Activated CD4-positive, alpha-beta T cell treated with anti-CD3 and anti-CD28 coated beads, Interleukin-2, amount 50 U/mL, for 24 hours (primary cell): Measurements from ENCODE around the gene ARL15.
"Not testable (repeated sequence)": the region's sequence is repeated elsewhere in the genome, so short reads cannot be mapped to it uniquely, and the experiment has no call there.

ENCODE experiments used
- DNase-seq, 2 donors: peaks; one replicate each; pipeline ENCODE4 v3.0.0-alpha.2; 2020; ENCODE audit warnings: low read depth in 1 of 2, low spot score in 1 of 2

Gene ARL15

GRCh38 chr5:53997736-53998627, 312.4 kb downstream of the ARL15 start:
- no peak for DNase-seq

DNA sequence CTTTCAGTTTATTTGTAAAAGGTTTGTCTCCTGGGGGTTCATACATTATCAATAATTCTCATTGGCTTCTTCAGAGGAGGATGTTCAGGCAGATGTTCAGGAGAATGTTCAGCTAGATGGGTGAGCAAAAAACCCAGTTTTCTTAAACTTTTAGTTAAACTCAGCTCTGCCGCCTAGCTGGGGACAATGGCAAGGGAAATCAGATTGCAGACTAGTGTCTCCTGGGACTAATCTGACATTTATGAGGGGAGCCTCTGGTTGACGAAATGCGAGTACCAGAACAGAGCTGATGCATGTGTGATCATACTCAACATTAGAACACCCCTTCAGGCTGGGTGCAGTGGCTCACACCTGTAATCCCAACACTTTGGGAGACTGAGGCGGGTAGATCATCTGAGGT, 314.4 kb downstream of the ARL15 start:
- DNase-seq: no peak

GRCh38 chr5:53994148-53994547, 316.2 kb downstream of the ARL15 start:
- no peak for DNase-seq

- DNase-seq: no peak
Observed at GRCh38 chr5:53991942-53992341, 318.4 kb downstream of the ARL15 start.

DNA sequence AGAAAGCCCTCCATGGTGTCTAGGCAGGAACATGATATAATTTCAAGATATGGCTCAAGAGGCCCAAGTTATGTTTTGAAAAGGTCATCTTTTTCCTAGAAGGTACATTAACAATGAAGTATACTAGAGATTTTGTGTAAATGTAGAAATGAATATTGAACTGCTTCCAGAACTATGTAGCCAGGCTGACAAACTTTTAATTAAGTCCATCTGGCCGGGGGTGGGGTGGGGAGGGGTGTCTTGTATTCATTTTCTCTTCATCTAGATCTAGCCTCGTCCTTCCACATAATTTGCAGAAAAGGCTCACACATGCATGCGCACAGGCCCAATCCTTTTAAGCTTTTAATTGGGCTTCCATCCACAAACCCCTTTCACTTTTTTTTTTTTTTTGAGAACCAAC, 323.3 kb downstream of the ARL15 start:
- DNase-seq: no peak

DNA sequence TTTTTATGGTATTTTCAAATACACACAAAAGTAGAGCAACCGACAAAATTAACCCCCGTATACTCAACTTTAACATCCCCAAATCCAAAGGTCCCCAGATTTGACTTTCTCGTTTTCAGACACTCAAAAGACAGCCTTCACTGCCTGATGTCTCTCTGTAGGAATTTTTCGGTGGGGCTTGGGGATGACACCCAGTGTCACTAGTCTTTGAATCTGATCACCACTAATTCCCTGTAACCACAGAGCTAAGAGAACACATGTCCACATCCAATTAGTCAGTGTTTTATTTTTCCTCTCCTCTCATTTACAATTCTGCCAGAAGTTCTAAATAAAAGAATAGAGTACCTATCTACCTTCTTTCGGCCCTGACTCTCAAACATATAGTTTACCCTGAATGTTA, 324.6 kb downstream of the ARL15 start:
- DNase-seq: no peak

DNA sequence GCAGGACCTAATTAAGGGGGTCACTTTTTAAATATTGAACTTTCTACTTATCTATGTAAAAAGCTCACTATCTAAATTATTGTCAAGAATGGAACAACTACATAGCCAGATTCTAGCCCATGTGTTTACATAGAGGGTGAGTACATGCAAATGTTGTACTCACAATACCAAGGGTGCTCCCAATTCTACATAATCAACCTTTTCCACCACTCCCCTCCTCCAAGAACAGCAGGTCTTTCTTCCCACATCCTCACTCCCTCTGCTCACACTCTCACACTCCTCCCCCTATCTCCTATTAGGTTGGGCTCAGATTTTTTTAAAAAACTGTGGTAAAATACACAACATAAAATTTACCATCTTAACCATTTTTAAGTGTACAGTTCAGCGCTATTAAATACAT, 325.4 kb downstream of the ARL15 start:
- DNase-seq: no peak

GRCh38 chr5:53983568-53984460, 326.6 kb downstream of the ARL15 start:
- no peak for DNase-seq

DNA sequence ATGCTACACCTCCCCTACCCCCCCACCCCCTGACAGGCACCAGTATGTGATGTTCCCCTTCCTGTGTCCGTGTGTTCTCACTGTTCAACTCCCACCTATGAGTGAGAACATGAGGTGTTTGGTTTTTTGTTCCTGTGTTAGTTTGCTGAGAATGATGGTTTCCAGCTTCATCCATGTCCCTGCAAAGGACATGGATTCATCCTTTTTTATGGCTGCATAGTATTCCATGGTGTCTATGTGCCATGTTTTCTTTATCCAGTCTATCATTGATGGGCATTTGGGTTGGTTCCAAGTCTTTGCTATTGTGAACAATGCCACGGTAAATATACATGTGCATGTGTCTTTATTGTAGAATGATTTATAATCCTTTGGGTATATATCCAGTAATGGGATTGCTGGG, 328.1 kb downstream of the ARL15 start:
- not testable (repeated sequence) for DNase-seq

GRCh38 chr5:53980061-53980460, 330.3 kb downstream of the ARL15 start:
- no peak for DNase-seq

DNA sequence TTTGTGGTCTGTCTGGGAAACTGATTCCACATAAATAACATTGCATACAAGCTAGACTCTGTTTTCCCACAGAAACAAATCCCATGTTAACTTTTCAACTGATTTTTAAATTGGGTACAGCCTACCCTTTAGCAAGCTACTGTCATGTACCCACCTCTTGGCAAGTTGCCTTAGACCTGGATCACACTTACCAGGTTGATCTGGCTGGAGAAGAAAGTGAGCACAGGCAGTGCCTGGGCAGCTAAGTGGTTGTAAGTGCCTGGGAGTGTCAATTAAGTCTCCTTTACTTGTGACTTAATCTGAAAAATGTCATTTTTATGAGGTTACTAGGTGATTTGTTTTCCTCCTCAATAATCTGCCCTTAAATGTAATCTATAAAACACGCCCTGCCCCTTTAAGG, 336.4 kb downstream of the ARL15 start:
- no peak for DNase-seq

DNA sequence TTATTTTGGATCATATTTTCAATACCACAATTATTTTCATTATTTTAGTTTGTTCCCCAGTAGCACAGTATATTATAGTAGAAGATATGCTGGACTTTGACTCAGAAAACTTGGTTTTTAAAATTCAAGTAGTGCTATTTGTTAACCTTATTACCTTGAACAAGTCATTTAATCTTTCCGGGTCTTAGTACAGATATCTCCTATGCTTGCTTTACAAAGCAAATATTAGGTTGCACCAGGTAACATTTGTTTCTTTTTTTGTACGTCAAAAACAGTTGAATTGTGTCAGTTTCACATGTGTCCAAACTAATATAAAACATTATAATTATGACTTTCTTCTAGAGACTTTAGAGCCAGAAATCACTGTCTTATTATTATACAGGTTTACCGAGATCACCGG, 338.1 kb downstream of the ARL15 start:
- DNase-seq: no peak

DNA sequence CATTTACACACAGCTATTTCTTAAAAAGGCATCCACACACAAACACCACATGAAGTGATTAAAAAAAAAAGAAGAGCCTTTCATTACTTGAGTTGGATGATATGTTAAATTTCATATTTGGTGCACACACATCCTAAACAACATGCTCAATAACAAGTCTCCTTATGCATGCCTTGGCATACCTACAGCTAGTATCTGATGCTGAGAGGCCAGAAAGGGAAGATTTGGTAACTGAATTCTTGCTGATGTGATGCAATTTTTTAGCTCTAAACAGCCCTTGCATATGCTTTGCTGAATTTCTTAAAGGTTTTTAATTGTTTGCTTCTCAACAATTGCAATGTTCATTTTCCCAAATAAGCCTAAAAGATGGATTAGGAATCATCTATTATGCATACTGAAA, 338.8 kb downstream of the ARL15 start:
- DNase-seq: no peak

DNA sequence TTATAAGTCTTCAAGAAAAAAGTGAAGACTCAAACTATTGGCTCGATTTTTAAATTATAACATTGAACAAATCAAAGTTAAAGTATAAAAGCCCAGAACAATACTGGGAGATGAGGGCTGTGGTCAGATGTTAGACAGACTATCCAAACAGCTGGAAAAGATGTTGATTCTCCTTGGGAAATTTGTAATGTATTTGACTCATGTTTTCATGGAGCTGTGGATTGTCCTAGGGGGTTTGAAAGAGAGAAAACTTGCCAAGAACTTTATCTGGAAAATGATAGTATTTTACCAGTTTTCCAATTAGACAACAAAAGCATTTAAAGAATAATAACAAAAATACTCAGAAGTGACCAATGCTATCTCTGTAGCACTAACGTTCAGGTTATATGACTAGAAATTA, 339.2 kb downstream of the ARL15 start:
- no peak for DNase-seq

DNA sequence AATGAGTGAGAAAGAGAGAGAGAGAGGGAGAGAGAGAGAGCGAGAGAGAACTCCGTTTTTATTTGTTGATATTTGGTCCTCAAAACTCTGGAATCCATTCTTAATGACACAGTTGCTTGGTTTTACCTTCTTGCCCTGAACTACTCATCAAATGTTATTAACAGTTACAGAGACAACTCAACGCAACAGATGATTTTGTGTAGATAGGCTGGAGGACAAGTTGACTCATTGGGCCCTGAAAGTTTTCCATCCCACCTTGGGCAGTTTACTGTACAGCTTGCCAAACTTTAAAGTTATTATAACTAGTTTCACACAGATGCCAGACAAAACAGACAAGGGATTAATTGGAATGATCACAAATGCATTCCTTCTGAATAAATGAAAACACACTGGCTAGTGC, 339.9 kb downstream of the ARL15 start:
- no peak for DNase-seq

DNA sequence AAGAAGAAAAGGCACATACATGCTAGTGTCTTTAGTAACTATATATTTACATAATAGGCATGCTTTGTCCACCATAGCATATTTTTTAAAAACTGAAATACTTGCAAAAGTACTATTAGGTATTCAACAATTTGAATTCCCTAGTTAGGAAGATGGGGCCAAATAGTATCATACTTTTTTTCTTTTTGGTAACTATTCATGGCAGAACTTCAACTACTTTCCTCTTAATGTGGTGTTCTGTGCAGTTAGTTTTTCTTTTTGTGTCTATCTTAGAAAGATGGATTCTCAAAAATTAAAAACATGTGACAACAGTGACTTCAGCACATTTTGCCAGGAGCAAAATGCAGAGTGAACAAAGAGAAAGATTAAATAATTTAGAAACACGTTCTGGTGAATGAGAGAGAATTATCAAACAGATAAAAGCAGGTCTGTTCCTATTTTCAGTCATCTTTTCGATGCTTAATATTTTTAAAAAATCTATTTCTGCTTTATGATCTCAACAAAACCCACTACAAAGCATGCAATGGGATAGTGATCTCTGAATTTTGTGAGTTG, 341.1 kb downstream of the ARL15 start:
- no peak for DNase-seq

DNA sequence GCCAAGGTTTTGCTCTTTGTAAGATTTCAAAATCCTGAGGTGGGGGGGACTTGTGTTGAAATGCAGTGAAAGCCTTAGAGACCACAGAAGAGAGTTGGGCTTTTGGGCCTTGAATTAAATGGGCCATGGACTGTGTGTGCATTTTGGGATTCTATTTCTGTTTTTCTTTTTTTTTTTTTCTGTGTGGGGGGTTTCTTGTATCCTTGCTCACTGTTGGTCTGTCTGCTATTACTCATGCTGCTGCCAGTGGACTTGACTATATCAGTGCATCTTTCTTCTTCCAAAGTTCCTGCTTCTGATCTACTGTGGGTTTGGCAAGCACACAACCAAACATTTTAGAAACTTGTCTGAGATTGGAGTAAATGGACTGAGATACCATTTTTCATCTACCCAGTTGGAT, 344.9 kb downstream of the ARL15 start:
- DNase-seq: no peak

- no peak for DNase-seq
Observed at GRCh38 chr5:53963958-53964357, 346.4 kb downstream of the ARL15 start.

GRCh38 chr5:53962306-53962705, 348.1 kb downstream of the ARL15 start:
- no peak for DNase-seq

DNA sequence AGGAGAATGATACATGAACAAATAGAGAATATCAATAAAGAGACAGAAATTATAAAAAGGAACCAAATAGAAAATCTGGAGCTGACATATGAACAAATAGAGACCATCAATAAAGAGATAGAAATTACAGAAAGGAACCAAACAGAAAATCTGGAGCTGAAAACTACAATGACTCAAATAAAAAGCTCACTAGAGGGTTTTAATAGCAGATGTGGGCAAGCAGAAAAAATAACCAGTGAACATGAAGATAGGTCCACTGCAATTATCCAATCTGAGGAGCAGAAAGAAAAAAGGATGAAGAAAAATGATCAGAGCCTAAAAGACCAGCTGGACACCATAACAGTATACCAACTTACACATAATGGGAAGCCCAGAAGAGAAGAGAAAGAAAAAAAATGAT, 353.7 kb downstream of the ARL15 start:
- no peak for DNase-seq

DNA sequence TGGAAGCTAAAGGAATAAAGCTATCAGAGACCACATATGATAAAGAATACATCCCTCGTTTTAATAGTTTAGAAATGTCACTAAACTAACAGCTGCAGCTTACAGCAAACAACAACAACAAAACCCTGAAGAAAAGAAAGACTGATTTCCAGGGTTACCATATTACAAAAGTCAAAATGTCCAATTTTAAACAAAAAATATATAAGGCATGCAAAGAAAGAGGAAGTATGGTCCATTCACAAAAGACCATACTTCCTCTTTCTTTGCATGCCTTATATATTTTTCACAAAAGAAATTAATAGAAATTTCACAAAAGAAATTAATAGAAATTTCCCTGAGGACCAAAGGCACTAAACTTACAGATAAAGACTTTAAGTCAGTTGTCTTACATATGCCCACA, 354.2 kb downstream of the ARL15 start:
- no peak for DNase-seq

DNA sequence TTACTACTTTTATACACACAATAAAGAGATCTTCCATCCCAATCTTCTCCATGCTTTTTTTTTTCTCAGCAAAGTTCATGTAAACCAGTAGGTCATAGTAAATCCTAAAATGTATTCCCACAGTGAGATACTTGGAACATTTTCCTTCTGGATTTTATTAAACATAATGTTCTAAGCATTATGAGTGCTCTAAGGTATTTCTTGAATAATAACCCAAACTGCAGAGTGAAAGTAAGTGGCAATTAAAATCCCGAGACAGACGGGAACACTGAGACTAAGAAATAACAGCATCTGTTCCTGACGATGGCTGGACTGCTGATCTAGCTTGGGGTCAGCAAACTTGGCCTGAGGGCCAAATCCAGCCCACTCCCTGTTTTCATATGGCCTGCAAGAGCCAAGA, 359.8 kb downstream of the ARL15 start:
- no peak for DNase-seq
